A375 (cell line): ENCODE measurements around the gene TEX28. TPM values are rescaled to one million over a fixed set of nuclear protein-coding genes. Genes with fewer than 3 reads are reported as not detected.

ENCODE experiments used
- total RNA-seq: library from RNA; depleted of rRNA; stranded (reverse); fragments of >200 nt; shearing (Covaris generic); gene quantifications from 2 replicates; pipeline ENCODE4 v1.2.3, GENCODE V29; 2014; rRNA removed

The TEX28 gene, protein sequence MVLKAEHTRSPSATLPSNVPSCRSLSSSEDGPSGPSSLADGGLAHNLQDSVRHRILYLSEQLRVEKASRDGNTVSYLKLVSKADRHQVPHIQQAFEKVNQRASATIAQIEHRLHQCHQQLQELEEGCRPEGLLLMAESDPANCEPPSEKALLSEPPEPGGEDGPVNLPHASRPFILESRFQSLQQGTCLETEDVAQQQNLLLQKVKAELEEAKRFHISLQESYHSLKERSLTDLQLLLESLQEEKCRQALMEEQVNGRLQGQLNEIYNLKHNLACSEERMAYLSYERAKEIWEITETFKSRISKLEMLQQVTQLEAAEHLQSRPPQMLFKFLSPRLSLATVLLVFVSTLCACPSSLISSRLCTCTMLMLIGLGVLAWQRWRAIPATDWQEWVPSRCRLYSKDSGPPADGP
- 0.08 TPM in 1 of 2 replicates, not detected in the other for total RNA-seq

GRCh38 chrX:154294791-154295574 lies at the start of gene TEX28:
Gene TEX28, minus strand, starts transcription at chrX:154295124. Its CDS starts 3,007 bp downstream, at chrX:154292117.

GRCh38 chrX:154295664-154296310 lies 863 bp upstream of the TEX28 start, which contains the start of gene TKTL1:
Gene TKTL1, plus strand, starts transcription at chrX:154295795. Its CDS starts 65 bp downstream, at chrX:154295860.

GRCh38 chrX:154257282-154257681 lies 37.6 kb downstream of the TEX28 start, which contains the start of gene OPN1MW3:
Gene OPN1MW3, plus strand, starts transcription at chrX:154257582. Its CDS starts 38 bp downstream, at chrX:154257620.

Other genes with a start within 250 kb of the TEX28 start
- 51.5 and 59.4 TPM in 2 replicates for gene MECP2, start 197.4 kb downstream of the TEX28 start, total RNA-seq
- not detected in 2 replicates for gene OPN1LW, start 150.9 kb downstream of the TEX28 start, total RNA-seq
- not detected in 2 replicates for gene OPN1MW, start 112.5 kb downstream of the TEX28 start, total RNA-seq
- not detected in 2 replicates for gene OPN1MW2, start 75.4 kb downstream of the TEX28 start, total RNA-seq
- gene OPN1MW3, start 37.5 kb downstream of the TEX28 start, total RNA-seq, result not detected in 2 replicates
- gene TKTL1, start 671 bp upstream of the TEX28 start, total RNA-seq, result not detected in 2 replicates
- 1,311 and 1,391 TPM in 2 replicates for gene FLNA, start 79.5 kb upstream of the TEX28 start, total RNA-seq
- 22.3 and 36.3 TPM in 2 replicates for gene EMD, start 84.2 kb upstream of the TEX28 start, total RNA-seq
- gene RPL10, start 103.3 kb upstream of the TEX28 start, total RNA-seq, result 3,309 and 3,903 TPM in 2 replicates
- 28.8 and 32.3 TPM in 2 replicates for gene DNASE1L1, start 114.1 kb upstream of the TEX28 start, total RNA-seq
- 27.1 and 34.7 TPM in 2 replicates for gene TAFAZZIN, start 116.4 kb upstream of the TEX28 start, total RNA-seq
- gene ATP6AP1, start 133.6 kb upstream of the TEX28 start, total RNA-seq, result 37.5 and 48.8 TPM in 2 replicates
- 111 and 121 TPM in 2 replicates for gene GDI1, start 142.0 kb upstream of the TEX28 start, total RNA-seq
- 68.2 and 70.8 TPM in 2 replicates for gene FAM50A, start 149.0 kb upstream of the TEX28 start, total RNA-seq
- 6.0 and 9.8 TPM in 2 replicates for gene PLXNA3, start 163.2 kb upstream of the TEX28 start, total RNA-seq
- 35.6 and 38.9 TPM in 2 replicates for gene LAGE3, start 184.2 kb upstream of the TEX28 start, total RNA-seq
- 55.6 and 59.8 TPM in 2 replicates for gene UBL4A, start 191.5 kb upstream of the TEX28 start, total RNA-seq
- 23.3 and 28.2 TPM in 2 replicates for gene SLC10A3, start 195.5 kb upstream of the TEX28 start, total RNA-seq
- 43.0 and 45.9 TPM in 2 replicates for gene FAM3A, start 221.1 kb upstream of the TEX28 start, total RNA-seq